IPS-11a (cell line): ENCODE data around the gene LCE1E.

Source experiments
- H3K4me3 ChIP-seq: one replicate; pipeline ENCODE4 v1.5.1; 2013; ENCODE audit warnings: low read depth, low read length, control low read depth

The LCE1E gene

DNA sequence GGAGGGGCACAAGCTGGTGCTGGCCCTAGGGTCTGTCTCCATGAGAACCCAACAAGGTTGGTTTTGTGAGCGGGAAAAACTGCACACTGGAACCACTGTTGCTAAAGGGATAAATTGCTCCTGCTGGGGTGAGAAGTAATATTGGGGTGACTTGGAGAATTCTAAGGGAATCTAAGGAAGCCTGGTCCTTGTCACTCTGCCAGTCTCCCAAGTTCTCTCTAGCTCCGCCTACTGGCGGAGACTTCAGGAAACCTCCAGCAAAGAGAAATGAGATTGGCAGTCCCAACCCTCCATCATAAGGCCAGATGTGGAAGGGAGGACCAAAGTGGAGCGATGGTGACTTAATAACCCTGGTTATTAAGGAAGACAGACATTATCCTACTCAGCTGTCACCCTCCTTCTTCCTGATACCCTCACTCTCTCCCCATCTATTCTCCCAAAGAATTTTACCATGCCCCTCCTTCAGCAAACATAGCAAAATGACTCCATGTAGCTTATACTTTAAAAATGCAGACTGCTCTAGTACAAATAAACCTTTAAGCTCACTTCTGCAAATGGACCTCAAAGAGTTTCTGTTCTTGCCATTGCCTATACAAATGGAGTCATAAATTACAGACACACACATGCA, 8.4 kb upstream of the LCE1E start:
- no peak overlapping the region for H3K4me3 ChIP-seq

GRCh38 chr1:152783095-152783494, 3.0 kb upstream of the LCE1E start:
- no peak overlapping the region for H3K4me3 ChIP-seq

GRCh38 chr1:152795686-152796085, 9.6 kb downstream of the LCE1E start:
- no peak overlapping the region for H3K4me3 ChIP-seq

- H3K4me3 ChIP-seq = no peak within 1 kb of the TSS
These were observed 10.4 kb downstream of the LCE1E start, which contains the start of gene LCE1D for GRCh38 chr1:152796421-152796820. Gene LCE1D, plus strand, starts transcription at chr1:152796721. Its CDS starts 1,074 bp downstream, at chr1:152797795.

DNA sequence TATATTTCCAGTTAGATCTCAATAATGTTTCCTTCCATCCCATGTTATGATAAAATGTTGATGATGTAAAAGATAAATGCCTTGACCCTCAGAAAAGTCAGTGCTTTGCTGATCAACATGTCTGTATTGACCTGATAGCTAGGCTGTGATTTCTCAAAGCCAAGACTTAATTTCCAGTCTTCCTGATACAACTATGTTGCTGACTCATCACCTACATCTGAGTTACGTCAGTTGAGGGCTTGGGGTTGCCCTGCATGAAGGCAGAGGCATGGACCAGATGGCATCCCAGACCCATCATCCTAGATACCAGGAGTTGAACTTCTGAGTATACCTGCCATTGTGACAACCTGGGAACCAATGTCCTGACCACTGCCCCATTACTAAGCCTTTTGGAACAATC, 15.3 kb downstream of the LCE1E start:
- H3K4me3 ChIP-seq = no peak overlapping the region

DNA sequence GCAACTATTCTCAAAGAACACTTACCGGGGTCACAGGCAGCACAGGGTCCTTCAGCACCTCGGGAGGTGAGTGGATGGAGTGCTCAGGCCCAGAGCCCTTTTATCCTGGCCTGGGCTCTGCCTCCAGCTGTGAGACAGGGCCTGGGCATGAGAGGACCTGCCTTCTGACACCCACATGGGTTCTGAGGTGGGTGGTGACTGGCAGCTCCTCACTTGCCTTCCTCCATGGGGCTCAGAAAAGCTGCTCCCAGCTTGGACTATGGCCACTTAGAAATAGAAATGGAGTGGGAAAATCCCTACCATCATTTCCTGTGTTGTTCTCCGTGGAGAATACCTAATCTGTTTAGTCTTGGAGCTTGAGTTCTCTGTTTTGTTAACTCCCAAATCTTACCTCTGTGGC, 20.5 kb downstream of the LCE1E start, which contains the start of gene LCE1C:
LCE1C (minus strand) TSS at position 76 of the 400 bp plus-strand sequence. CDS start 1,173 bp downstream, outside the sequence.
- no peak within 1 kb of the TSS for H3K4me3 ChIP-seq

GRCh38 chr1:152811050-152811449, 25.0 kb downstream of the LCE1E start:
- no peak overlapping the region for H3K4me3 ChIP-seq

DNA sequence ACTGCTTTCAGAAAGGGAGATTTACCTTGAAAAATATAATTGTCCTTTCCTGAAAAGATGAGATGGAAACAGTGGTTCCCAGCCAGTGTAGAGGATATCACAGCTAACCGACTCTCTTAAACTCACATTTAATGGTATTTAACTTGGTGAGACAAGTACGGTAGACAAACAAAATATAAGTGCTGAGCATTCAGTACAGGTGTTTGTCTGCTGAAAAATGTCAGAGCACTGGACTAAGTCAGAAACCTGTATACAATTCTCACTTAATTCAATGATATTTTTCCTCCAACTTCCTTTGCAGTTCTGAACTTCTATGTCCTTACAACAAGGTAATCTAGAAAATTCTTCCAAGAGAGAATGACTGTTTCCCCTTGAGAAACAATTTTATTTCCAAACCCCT, 25.6 kb downstream of the LCE1E start, which contains the start of gene LCE1B:
LCE1B (plus strand) TSS at position 301 of the 400 bp plus-strand sequence. CDS start 476 bp downstream, outside the sequence.
- no peak within 1 kb of the TSS for H3K4me3 ChIP-seq

- no peak overlapping the region for H3K4me3 ChIP-seq
These were observed 31.3 kb downstream of the LCE1E start for GRCh38 chr1:152817309-152817708.

DNA sequence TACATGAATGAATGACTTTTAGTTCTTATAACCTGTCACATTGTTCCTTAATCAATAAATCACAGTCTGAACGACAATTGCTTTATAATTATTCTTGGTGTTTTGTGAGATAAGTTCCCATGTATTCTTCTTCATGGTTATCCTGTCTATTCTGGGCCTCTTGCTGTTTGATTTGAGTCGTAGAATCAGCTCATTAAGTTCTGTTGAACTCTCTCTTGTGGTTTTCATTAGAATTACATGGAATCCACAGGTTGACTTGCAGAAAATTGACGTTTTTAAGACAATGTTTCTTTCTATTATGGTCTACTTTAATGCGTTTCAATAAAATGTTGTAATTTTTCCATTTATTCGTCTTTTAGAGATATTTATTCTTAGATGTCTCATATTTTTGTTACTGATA, 37.2 kb downstream of the LCE1E start:
- H3K4me3 ChIP-seq = no peak overlapping the region

- H3K4me3 ChIP-seq = no peak overlapping the region
These were observed 38.9 kb downstream of the LCE1E start for GRCh38 chr1:152824964-152825363.

DNA sequence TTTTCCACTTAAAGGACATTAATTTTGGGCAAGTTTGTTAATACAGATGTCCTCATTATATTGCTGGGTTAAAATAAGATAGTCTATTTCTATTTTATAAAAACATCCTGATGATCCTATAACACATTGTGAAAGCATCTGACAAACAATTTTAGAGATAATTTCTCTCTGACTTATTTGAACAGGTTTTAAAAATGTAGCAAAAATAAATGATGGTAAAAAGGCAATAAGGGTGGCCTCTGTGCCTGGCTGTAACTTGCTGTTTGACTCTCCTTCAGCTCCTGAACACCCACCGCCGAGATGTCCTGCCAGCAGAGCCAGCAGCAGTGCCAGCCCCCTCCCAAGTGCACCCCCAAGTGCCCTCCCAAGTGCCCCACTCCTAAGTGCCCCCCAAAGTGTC, 41.1 kb downstream of the LCE1E start, which contains the start of gene LCE1A:
LCE1A (plus strand) TSS at position 301 of the 400 bp plus-strand sequence; CDS start at position 301, 0 bp downstream.
- no peak within 1 kb of the TSS for H3K4me3 ChIP-seq

DNA sequence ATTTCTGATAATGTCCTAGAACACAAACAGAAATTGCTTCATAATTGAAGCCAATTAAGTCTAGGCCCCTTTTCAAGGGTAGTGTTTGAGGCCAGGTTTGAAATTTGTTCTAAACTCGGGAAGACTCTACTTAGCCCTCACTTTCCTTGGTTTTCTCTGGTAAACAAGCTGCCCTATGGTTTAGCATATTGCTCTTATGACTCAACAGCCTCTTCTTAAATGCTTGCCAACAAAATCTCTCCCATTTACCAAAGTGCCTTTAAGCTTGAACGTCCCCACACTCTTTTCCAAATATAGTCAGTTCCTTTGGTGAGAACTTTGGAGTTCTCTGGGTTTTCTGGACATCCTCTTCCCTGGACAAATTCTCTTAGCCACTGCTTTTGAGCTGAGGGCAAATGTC, 50.8 kb downstream of the LCE1E start:
- no peak overlapping the region for H3K4me3 ChIP-seq
